Activated T-cell treated with anti-CD3 and anti-CD28 coated beads for 48 hours (primary cell): ENCODE results near the gene ARL15.

Experiments
- DNase-seq: peaks from one replicate; pipeline ENCODE4 v3.0.0-alpha.2; 2020; ENCODE audit warnings: low read depth

ARL15 gene

DNA sequence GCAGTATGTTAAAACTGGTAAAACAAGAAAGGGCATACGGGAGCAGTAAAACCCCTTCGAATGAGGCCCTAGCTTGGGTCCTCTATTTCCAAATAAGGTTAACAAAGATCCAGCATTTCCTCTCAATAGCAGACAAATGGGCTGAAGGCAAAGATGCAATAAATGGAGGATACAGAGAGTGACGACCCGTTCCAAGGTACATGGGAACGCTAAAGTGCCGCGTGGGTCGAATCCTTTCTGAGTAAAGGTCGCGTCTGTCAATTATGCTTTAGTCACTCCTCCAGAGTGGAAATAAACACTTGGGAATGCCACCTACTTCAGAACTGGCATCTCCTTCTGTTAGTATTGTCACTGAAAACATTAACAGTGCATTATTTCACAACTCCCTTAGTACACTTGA is 24.7 kb downstream of the ARL15 start:
- DNase-seq, result no peak

DNA sequence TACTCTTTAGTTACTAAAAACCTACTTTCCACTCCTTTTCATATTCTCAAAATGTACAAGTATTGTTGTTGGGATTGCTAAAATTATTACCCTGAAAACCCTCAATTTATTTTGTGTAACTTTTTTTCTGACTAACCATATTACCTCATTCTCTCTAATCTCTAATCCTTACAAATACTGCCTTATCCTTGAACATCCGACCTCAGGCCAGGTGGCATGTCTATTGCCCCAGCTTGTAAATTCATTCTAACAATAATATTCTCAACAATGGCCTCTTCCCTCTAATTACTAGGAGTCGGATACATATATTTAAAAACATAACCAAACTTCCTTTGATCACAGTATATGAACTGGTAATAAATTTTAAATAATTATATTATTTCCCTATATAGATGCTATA is 25.8 kb downstream of the ARL15 start:
- no peak for DNase-seq

DNA sequence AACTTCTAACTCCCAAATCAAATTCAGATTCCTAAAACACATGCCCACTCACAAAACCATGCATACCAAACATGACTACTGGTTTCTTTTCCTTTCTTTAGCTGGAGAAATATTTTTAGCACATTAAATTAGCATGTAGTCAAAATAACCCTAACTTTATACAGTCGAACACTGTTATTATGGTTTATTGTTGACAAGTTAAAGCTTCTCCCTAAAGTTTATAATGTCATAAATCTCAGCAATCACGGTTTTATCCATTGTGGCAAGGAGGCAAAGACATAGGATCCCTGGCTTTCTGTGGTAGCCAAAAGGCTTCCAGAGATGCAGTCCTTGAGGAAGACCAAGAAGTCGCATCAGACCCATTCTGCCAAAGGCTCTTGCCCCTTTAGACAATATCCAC is 27.5 kb downstream of the ARL15 start:
- DNase-seq, result no peak

GRCh38 chr5:54281960-54282692 is 28.2 kb downstream of the ARL15 start:
- no peak for DNase-seq

GRCh38 chr5:54279960-54280359 is 30.4 kb downstream of the ARL15 start:
- DNase-seq, result no peak

DNA sequence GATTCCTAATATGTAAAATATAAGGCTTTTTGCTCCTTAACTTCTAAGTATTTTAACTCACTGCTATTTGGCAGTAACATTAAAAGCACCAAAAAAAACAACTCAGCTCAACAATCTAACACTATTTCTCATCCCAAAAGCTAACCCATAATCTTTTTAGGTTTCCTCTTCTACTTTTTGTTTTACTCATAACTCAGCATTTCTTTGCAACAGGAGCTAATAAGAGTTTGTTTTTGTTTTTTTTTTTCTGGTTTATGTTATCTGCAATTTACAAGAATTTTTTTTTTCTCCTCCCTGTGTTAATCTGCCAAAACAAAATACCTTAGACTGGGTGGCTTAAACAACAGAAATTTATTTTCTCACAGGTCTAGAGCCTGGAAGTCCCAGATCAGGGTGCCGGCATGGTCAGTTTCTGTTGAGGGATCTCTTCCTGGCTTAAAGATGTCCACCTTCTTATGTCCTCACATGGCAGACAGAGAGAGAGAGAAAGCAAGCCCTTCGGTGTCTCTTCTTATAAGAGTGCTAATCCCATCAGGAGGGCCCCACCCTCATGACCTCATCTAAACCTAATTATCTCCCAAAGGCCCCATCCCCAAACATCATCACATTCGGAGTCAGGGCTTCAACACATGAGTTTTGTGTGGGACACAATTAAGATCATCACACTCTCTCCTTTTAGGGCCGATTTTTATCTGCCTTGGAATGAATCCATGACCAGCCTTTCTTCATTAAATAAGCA is 31.2 kb downstream of the ARL15 start:
- no peak for DNase-seq

DNA sequence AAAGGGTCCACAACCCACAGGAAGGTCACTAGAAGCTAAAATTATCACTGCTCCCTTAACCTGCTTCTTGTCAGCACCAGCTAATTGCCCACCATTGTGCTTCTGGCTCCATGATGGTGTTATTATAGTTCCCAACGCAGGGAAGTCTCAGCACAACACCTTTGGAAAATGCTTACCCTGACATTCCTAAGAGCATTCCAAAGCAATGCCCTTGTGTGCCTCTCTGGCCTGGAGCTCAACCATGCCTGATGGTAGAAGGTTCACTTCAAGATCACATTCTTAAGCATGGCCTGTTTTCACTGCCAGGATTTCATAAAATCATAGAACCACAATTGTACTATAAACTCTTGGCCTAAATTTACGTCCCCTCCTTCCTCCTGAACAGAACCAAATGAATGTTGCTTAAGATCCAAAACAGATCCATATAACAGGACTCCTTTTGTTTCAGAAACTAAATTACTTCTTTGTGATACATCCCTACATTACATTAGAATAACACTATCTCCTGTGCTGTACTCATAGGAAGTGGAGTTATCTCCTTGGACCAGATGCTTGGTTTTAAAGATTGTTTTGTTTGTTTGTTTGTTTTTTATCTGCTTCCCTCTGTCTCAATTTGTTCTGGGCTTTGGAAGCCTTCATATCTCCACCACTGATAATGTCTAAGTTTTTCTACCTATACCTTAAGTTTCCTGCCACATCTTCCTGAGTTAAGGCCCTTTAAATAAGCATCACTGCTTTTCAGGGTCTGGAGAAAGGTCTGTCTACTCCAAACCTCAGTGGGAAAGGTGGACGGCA is 32.1 kb downstream of the ARL15 start:
- DNase-seq, result no peak

- DNase-seq, result no peak
Observed at GRCh38 chr5:54276048-54276447, 34.3 kb downstream of the ARL15 start.

GRCh38 chr5:54275361-54275760 is 35.0 kb downstream of the ARL15 start:
- DNase-seq, result no peak

- DNase-seq, result no peak
Observed at GRCh38 chr5:54274944-54275343, 35.4 kb downstream of the ARL15 start.

GRCh38 chr5:54273715-54274114 is 36.7 kb downstream of the ARL15 start:
- no peak for DNase-seq

GRCh38 chr5:54272746-54273145 is 37.6 kb downstream of the ARL15 start:
- DNase-seq, result no peak

DNA sequence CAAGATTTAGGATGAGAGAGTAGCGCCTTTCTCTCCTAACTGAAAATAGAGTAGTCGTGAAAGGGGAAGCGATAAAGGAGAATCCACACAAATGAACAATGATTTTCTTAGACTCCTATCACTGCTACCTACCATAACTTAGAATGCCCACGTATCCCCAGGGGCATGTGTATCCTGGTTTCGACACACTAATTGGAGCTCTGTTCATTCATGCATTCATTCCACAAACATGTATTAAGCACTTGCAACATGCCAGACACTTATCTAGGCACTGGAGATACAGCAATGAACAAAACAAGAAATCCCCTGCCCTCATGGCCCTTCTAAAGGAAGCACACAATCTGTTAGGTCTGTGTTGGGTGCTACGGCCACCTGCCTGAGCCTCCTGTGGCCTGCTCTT is 40.0 kb downstream of the ARL15 start:
- no peak for DNase-seq

DNA sequence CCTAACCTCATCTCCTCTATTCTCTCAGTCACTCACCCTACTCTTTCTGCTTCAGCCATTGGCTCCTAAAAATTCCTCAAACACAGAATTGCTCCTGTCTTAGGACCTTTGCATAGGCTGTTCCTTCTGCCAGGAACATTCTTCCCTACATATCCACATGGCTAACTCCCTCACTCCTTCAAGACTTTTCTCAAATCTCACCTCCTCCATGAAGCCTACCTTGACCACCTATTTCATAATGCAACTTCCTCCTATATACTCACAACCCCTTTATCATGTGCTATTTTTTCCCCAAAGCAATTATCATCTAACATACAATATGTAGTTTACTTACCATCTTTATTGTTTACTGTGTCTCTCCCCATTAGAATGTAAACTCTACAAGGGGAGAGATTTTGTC is 45.8 kb downstream of the ARL15 start:
- no peak for DNase-seq

GRCh38 chr5:54263447-54263846 is 46.9 kb downstream of the ARL15 start:
- DNase-seq, result no peak

GRCh38 chr5:54261596-54261995 is 48.8 kb downstream of the ARL15 start:
- no peak for DNase-seq

- no peak for DNase-seq
Observed at GRCh38 chr5:54259981-54260380, 50.4 kb downstream of the ARL15 start.

DNA sequence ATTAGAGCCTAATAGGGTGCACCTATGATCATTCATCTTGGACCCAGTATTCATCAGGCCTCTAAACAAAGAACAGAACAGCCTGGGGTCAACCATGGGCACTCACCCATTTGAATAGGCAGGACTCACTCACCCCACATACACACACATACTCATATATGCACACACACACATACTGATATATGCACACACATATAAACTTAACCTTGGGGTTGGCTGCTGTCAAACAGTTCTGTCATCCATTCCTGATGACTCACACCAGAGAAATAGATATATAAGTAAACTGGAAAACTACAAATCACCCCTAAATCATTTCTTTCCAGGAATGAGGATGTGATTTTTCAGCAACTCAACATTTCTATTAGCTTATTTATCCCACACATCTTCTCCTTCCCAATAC is 51.3 kb downstream of the ARL15 start:
- no peak for DNase-seq

DNA sequence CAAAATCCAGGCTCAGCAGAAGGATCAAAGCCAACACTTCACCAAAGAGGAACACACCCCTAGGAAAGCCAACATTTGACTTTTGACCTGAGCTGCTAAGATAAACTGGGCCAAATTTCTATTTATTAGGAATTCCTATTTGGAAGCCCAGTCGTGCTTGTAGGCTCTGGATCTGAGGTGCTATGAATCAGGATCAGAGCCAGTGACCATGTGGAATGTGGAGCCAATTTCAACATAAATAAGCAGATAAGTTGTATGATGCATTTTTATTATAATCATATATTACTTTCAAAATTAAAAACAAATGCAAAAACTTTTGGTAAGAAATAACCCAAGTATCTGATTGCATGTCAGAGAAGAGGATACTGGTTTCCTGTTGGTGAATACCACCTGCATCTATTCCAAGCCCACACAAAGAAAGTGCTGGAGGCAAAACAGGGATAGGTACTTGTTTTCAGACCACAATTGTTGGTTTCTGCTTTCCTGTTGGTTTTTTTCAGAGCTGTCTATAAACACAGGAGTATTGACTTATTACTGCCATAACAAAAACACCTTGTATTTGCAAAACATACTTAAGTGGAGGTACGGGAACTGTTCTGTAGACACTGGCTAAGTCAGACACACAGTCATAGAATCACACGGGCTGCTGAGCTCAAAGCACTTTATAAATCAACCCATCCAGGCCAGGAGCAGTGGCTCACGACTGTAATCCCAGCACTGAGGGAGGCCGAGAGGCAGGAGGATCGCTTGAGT is 52.8 kb downstream of the ARL15 start:
- DNase-seq, result no peak

- no peak for DNase-seq
Observed at GRCh38 chr5:54254482-54255198, 55.7 kb downstream of the ARL15 start.

DNA sequence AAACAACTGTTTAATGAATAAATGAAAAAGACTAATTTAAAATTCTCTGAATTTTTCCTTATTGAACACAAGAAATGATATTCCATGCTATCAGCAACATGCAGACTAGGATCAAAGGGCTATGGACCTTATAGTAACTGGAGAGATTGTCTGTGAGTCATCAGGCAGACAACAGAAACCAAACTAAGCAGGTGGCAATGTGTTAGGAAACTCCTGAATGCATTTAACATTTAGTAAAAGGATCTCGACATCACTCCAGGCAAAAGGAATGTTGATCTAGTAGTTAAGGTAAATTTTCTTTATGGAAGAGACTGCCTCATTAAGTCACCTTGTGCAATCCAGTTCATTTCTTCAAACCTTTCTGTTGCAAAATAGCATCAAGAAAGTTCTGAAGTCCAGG is 58.4 kb downstream of the ARL15 start:
- no peak for DNase-seq
